ENCODE data around the gene NCOA7.
A peak's percentile ranks its signal among the peaks of the same experiment; 100 is the strongest.

NCOA7 gene

GRCh38 chr6:125882243-125882642 is 91.5 kb downstream of the NCOA7 start:
- DNase-seq: no peak

GRCh38 chr6:125884634-125885371 is 94.0 kb downstream of the NCOA7 start:
- DNase-seq: peak in 1 of 2 experiments; percentile 51

- DNase-seq: no peak
Measured at GRCh38 chr6:125886021-125886420, 95.3 kb downstream of the NCOA7 start.

- DNase-seq: peak; percentile 92 to 97
Measured at GRCh38 chr6:125886914-125887313, 96.2 kb downstream of the NCOA7 start.

- no peak for DNase-seq
Measured at GRCh38 chr6:125887372-125887771, 96.6 kb downstream of the NCOA7 start.

GRCh38 chr6:125888989-125889656 is 98.4 kb downstream of the NCOA7 start:
- DNase-seq: no peak

- DNase-seq: peak; percentile 76 to 93
Measured at GRCh38 chr6:125899726-125900182, 109.0 kb downstream of the NCOA7 start.

GRCh38 chr6:125904871-125905270 is 114.1 kb downstream of the NCOA7 start:
- no peak for DNase-seq

- DNase-seq: no peak
Measured at GRCh38 chr6:125906158-125906998, 115.6 kb downstream of the NCOA7 start.

- no peak for DNase-seq
Measured at GRCh38 chr6:125910527-125910926, 119.8 kb downstream of the NCOA7 start.

GRCh38 chr6:125911051-125911451 is 120.3 kb downstream of the NCOA7 start:
- DNase-seq: peak; percentile 48 to 83

GRCh38 chr6:125912430-125912829 is 121.7 kb downstream of the NCOA7 start:
- peak; percentile 12 to 42 for DNase-seq

GRCh38 chr6:125913145-125913544 is 122.4 kb downstream of the NCOA7 start:
- no peak for DNase-seq

- DNase-seq: peak in 1 of 2 experiments; percentile 34
Measured at GRCh38 chr6:125913864-125914351, 123.1 kb downstream of the NCOA7 start.

- DNase-seq: no peak
Measured at GRCh38 chr6:125918230-125918629, 127.5 kb downstream of the NCOA7 start.

GRCh38 chr6:125918681-125919566 is 128.2 kb downstream of the NCOA7 start:
- no peak for DNase-seq

GRCh38 chr6:125919618-125920017 is 128.9 kb downstream of the NCOA7 start:
- DNase-seq: no peak

GRCh38 chr6:125922322-125922860 is 131.6 kb downstream of the NCOA7 start:
- no peak for DNase-seq

GRCh38 chr6:125923366-125923877 is 132.7 kb downstream of the NCOA7 start:
- DNase-seq: no peak

- DNase-seq: no peak
Measured at GRCh38 chr6:125924169-125924568, 133.4 kb downstream of the NCOA7 start.

- no peak for DNase-seq
Measured at GRCh38 chr6:125924697-125925358, 134.1 kb downstream of the NCOA7 start.

Measured in NCI-H524 (cell line).